Measurements from ENCODE around the gene SPATA18. TPM values are rescaled to one million over a fixed set of nuclear protein-coding genes. Genes with fewer than 3 reads are reported as not detected.

SPATA18 gene
- total RNA-seq, 5 donors from 2014 or later (not counting 1 experiment from before 2014, with no cell fraction given): 0.35 to 0.36 TPM; not detected in 3

- CTCF ChIA-PET: interaction anchor here in 1 of 2 donors (0.6 kb wide), 1 partner anchor 25 kb away, joined by 3 read pairs; no protein-coding TSS in a partner anchor
- no CpG with 5 or more reads among the region's 1 CpG for WGBS (ENCODE audit: insufficient coverage)
Observed at GRCh38 chr4:52098618-52099017, 47.5 kb downstream of the SPATA18 start.

DNA sequence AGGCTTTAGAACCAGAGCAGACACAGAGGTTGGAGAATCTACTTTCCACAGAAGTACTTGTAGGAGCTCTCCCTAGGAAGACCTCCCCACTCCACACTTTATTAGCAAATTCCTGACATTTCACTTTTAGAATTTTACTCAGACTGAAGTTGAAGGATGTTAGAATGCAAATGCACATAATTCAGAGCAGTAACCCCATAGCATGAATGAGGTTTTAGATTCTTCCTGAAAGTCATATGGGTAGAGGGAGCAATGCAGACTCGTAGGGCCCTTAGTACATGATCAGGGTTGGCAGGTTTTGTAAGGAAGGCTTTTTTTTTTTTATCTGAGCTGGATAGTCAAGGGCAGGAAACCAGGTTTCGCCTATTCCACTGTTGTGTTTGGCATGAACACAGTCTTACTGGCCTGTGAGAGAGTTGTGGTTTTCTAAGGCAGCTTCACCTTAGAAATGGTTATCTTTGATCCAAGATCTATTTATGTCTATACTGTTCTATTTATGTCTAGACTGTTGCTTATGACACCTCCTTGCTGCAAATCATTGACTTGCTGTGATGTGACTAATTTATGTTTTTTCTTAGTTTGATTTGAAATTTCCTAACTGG lies 48.9 kb downstream of the SPATA18 start:
- no peak overlapping the region for H3K27ac Mint-ChIP-seq
- no peaks in the 10 kb centered on the region for H3K4me1 Mint-ChIP-seq
- no peaks in the 10 kb centered on the region for H3K9me3 Mint-ChIP-seq
- H3K4me3 Mint-ChIP-seq: no peak overlapping the region
- ATAC-seq (replicated peaks in 1 of 4) (no peak), DNase-seq (no peak)
- H3K36me3 Mint-ChIP-seq: no peaks in the 10 kb centered on the region
- Histone ChIP-seq H3K27me3 (replicated peaks in 1 of 2; ENCODE audit: control insufficient read depth in 2 of 2, extremely low read depth in 1 of 2, insufficient read depth in 2 of 2, low read length in 1 of 2) (no peaks in the 10 kb centered on the region), H3K36me3 (ENCODE audit: control insufficient read depth in 2 of 2, extremely low read depth in 1 of 2, insufficient read depth in 1 of 2, low read length in 1 of 2) (no peaks in the 10 kb centered on the region), H3K27ac (ENCODE audit: low read length) (no peak overlapping the region), H3K4me1 (ENCODE audit: control insufficient read depth in 1 of 2, extremely low read depth in 1 of 2, insufficient read depth in 2 of 2, low read length in 2 of 2) (no peaks in the 10 kb centered on the region), H3K9me3 (no peaks in the 10 kb centered on the region), H3K4me3 (ENCODE audit: control insufficient read depth in 1 of 2, extremely low read depth in 1 of 2, low read length in 1 of 2) (no peak overlapping the region)
- ChIA-PET CTCF (interaction anchor here in 1 of 2 donors (0.6 kb wide), 1 partner anchor 850 kb away, joined by 3 read pairs; no protein-coding TSS in a partner anchor), POLR2A (no interaction called here)
- 15% methylated on average over 2 of the region's 2 CpGs for WGBS (ENCODE audit: insufficient coverage)
- H3K27me3 Mint-ChIP-seq: peaks cover 4 to 11% of the 10 kb centered on the region in 2 donors

More at GRCh38 chr4:52098618-52099017, 47.5 kb downstream of the SPATA18 start:
- H3K27ac Mint-ChIP-seq: no peak overlapping the region
- no peaks in the 10 kb centered on the region for H3K36me3 ChIP-seq (ENCODE audit: control insufficient read depth in 2 of 2, extremely low read depth in 1 of 2, insufficient read depth in 1 of 2, low read length in 1 of 2)
- no peak overlapping the region for H3K4me3 Mint-ChIP-seq
- H3K27ac ChIP-seq (ENCODE audit: low read length): no peak overlapping the region
- no peaks in the 10 kb centered on the region for H3K9me3 ChIP-seq
- no peaks in the 10 kb centered on the region for H3K4me1 ChIP-seq (ENCODE audit: control insufficient read depth in 1 of 2, extremely low read depth in 1 of 2, insufficient read depth in 2 of 2, low read length in 2 of 2)
- H3K4me3 ChIP-seq (ENCODE audit: control insufficient read depth in 1 of 2, extremely low read depth in 1 of 2, low read length in 1 of 2): no peak overlapping the region
- no peaks in the 10 kb centered on the region for H3K4me1 Mint-ChIP-seq
- ATAC-seq (replicated peaks in 1 of 4) (no peak), DNase-seq (no peak)
- H3K27me3 Mint-ChIP-seq: peaks cover 4 to 11% of the 10 kb centered on the region in 2 donors
- no peaks in the 10 kb centered on the region for H3K27me3 ChIP-seq (replicated peaks in 1 of 2; ENCODE audit: control insufficient read depth in 2 of 2, extremely low read depth in 1 of 2, insufficient read depth in 2 of 2, low read length in 1 of 2)
- no peaks in the 10 kb centered on the region for H3K36me3 Mint-ChIP-seq
- POLR2A ChIA-PET: no interaction called here
- H3K9me3 Mint-ChIP-seq: no peaks in the 10 kb centered on the region

DNA sequence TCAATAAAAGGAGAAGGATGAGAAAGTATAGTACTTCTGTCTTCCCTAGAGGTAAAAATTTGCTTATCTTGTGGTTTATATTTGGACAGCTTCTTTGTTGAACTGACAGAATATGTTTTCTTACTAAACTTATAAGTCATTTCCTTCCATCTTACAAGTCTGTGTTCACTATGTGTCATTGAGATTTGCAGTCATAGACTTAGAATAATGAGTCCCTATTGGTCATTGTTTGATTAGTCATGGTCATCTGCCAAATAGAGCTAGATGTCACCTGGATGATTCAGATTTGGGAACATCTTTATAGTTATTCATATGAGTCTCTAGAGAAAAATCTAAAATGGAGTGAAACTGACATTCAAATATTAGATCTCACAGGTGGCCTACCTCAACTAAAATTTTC lies 51.5 kb downstream of the SPATA18 start:
- H3K4me3 Mint-ChIP-seq: no peak overlapping the region
- H3K36me3 Mint-ChIP-seq: no peaks in the 10 kb centered on the region
- H3K27ac Mint-ChIP-seq: no peak overlapping the region
- POLR2A ChIA-PET: no interaction called here
- CTCF ChIA-PET: no interaction called here
- no peak overlapping the region for H3K4me3 ChIP-seq (ENCODE audit: control insufficient read depth in 1 of 2, extremely low read depth in 1 of 2, low read length in 1 of 2)
- no peaks in the 10 kb centered on the region for H3K9me3 ChIP-seq
- H3K4me1 Mint-ChIP-seq: no peaks in the 10 kb centered on the region
- no peaks in the 10 kb centered on the region for H3K27me3 ChIP-seq (replicated peaks in 1 of 2; ENCODE audit: control insufficient read depth in 2 of 2, extremely low read depth in 1 of 2, insufficient read depth in 2 of 2, low read length in 1 of 2)
- H3K27me3 Mint-ChIP-seq: peaks cover 2 to 6% of the 10 kb centered on the region in 2 donors
- no peak for ATAC-seq (replicated peaks in 1 of 4)
- DNase-seq: no peak
- no peaks in the 10 kb centered on the region for H3K4me1 ChIP-seq (ENCODE audit: control insufficient read depth in 1 of 2, extremely low read depth in 1 of 2, insufficient read depth in 2 of 2, low read length in 2 of 2)
- H3K36me3 ChIP-seq (ENCODE audit: control insufficient read depth in 2 of 2, extremely low read depth in 1 of 2, insufficient read depth in 1 of 2, low read length in 1 of 2): no peaks in the 10 kb centered on the region
- no peak overlapping the region for H3K27ac ChIP-seq (ENCODE audit: low read length)
- H3K9me3 Mint-ChIP-seq: no peaks in the 10 kb centered on the region

DNA sequence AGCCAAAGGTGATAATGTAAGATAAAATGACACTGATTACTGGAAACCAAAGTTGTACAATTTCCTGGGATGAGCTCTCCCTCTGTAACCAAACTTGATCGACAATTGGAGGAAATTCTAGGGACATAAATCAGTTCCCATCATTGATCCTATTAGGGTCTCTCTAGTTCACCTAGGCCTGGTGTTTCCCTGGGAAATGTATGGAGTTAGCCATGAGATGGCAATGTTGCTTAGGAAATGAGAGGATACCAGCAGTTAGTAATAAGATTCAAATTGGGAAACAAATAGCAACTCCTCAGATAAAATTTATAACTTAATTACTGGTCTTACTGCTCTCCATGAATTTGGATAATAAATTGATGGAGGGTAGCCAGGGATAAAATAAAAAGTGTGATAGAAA lies 52.2 kb downstream of the SPATA18 start:
- H3K27me3 Mint-ChIP-seq: peaks cover 2 to 6% of the 10 kb centered on the region in 2 donors
- no peaks in the 10 kb centered on the region for H3K4me1 Mint-ChIP-seq

GRCh38 chr4:52105276-52105675 lies 54.2 kb downstream of the SPATA18 start:
- ChIA-PET CTCF (interaction anchor here in 1 of 2 donors (1.0 kb wide), 1 partner anchor 21 kb away, joined by 3 read pairs; no protein-coding TSS in a partner anchor), POLR2A (no interaction called here)
- Histone ChIP-seq H3K27me3 (replicated peaks in 1 of 2; ENCODE audit: control insufficient read depth in 2 of 2, extremely low read depth in 1 of 2, insufficient read depth in 2 of 2, low read length in 1 of 2) (no peaks in the 10 kb centered on the region), H3K4me1 (ENCODE audit: control insufficient read depth in 1 of 2, extremely low read depth in 1 of 2, insufficient read depth in 2 of 2, low read length in 2 of 2) (no peaks in the 10 kb centered on the region), H3K9me3 (no peaks in the 10 kb centered on the region), H3K36me3 (ENCODE audit: control insufficient read depth in 2 of 2, extremely low read depth in 1 of 2, insufficient read depth in 1 of 2, low read length in 1 of 2) (no peaks in the 10 kb centered on the region), H3K4me3 (ENCODE audit: control insufficient read depth in 1 of 2, extremely low read depth in 1 of 2, low read length in 1 of 2) (no peak overlapping the region), H3K27ac (ENCODE audit: low read length) (no peak overlapping the region)
- ATAC-seq (replicated peaks in 1 of 4) (no peak), DNase-seq (no peak)
- H3K4me1 Mint-ChIP-seq: no peaks in the 10 kb centered on the region
- peaks cover 6% of the 10 kb centered on the region in 2 donors for H3K27me3 Mint-ChIP-seq
- H3K9me3 Mint-ChIP-seq: no peaks in the 10 kb centered on the region
- H3K36me3 Mint-ChIP-seq: no peaks in the 10 kb centered on the region
- 95% methylated on average over 3 of the region's 5 CpGs for WGBS (ENCODE audit: insufficient coverage)
- H3K27ac Mint-ChIP-seq: no peak overlapping the region
- H3K4me3 Mint-ChIP-seq: no peak overlapping the region

More for the DNA sequence above, 52.2 kb downstream of the SPATA18 start:
- DNase-seq (no peak), ATAC-seq (replicated peaks in 1 of 4) (no peak)
- ChIA-PET POLR2A (no interaction called here), CTCF (no interaction called here)
- no peak overlapping the region for H3K27ac ChIP-seq (ENCODE audit: low read length)
- H3K36me3 ChIP-seq (ENCODE audit: control insufficient read depth in 2 of 2, extremely low read depth in 1 of 2, insufficient read depth in 1 of 2, low read length in 1 of 2): no peaks in the 10 kb centered on the region
- no peak overlapping the region for H3K4me3 ChIP-seq (ENCODE audit: control insufficient read depth in 1 of 2, extremely low read depth in 1 of 2, low read length in 1 of 2)
- no peaks in the 10 kb centered on the region for H3K9me3 Mint-ChIP-seq
- no peak overlapping the region for H3K27ac Mint-ChIP-seq
- no peak overlapping the region for H3K4me3 Mint-ChIP-seq
- H3K9me3 ChIP-seq: no peaks in the 10 kb centered on the region
- H3K4me1 ChIP-seq (ENCODE audit: control insufficient read depth in 1 of 2, extremely low read depth in 1 of 2, insufficient read depth in 2 of 2, low read length in 2 of 2): no peaks in the 10 kb centered on the region
- H3K27me3 ChIP-seq (replicated peaks in 1 of 2; ENCODE audit: control insufficient read depth in 2 of 2, extremely low read depth in 1 of 2, insufficient read depth in 2 of 2, low read length in 1 of 2): no peaks in the 10 kb centered on the region
- WGBS (ENCODE audit: insufficient coverage): no CpG with 5 or more reads among the region's 1 CpG
- no peaks in the 10 kb centered on the region for H3K36me3 Mint-ChIP-seq

DNA sequence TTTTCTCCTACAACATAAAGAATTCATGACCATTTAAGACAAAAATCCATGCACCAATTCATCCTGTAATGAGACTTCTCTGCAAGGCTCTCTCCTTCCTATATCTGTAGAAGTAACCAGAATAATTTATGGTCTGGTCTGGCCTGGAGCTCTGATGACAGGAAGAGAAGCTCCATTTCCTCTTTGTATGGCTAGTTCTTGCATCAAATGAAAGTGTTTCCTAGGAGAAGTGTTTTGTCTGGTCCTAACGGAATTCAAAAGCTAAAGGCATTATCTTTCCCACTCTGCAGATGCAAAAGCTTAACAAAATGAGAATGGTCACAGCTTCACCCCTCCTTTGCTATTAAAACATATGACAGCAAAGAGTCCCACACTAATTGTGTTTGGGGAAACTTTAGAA lies 55.1 kb downstream of the SPATA18 start:
- H3K4me3 ChIP-seq (ENCODE audit: control insufficient read depth in 1 of 2, extremely low read depth in 1 of 2, low read length in 1 of 2): no peak overlapping the region
- no peaks in the 10 kb centered on the region for H3K4me1 ChIP-seq (ENCODE audit: control insufficient read depth in 1 of 2, extremely low read depth in 1 of 2, insufficient read depth in 2 of 2, low read length in 2 of 2)
- CTCF ChIA-PET: interaction anchor here in 1 of 2 donors (1.0 kb wide), 1 partner anchor 22 kb away, joined by 3 read pairs; no protein-coding TSS in a partner anchor
- Mint-ChIP-seq H3K36me3 (no peaks in the 10 kb centered on the region), H3K4me3 (no peak overlapping the region), H3K9me3 (peaks cover 0 to 2% (median 0%) of the 10 kb centered on the region in 3 donors), H3K27me3 (peaks cover 6% of the 10 kb centered on the region in 2 donors), H3K4me1 (no peaks in the 10 kb centered on the region), H3K27ac (no peak overlapping the region)
- DNase-seq: no peak
- no CpG with 5 or more reads among the region's 1 CpG for WGBS (ENCODE audit: insufficient coverage)
- H3K36me3 ChIP-seq (ENCODE audit: control insufficient read depth in 2 of 2, extremely low read depth in 1 of 2, insufficient read depth in 1 of 2, low read length in 1 of 2): no peaks in the 10 kb centered on the region
- H3K9me3 ChIP-seq: no peaks in the 10 kb centered on the region
- H3K27ac ChIP-seq (ENCODE audit: low read length): no peak overlapping the region
- ATAC-seq (replicated peaks in 1 of 4): no peak
- no peaks in the 10 kb centered on the region for H3K27me3 ChIP-seq (replicated peaks in 1 of 2; ENCODE audit: control insufficient read depth in 2 of 2, extremely low read depth in 1 of 2, insufficient read depth in 2 of 2, low read length in 1 of 2)
- POLR2A ChIA-PET: no interaction called here
